B cell (primary cell): ENCODE results near the gene RSPO4. TPM values are rescaled to one million over a fixed set of nuclear protein-coding genes. Genes with fewer than 3 reads are reported as not detected.

ENCODE experiments used
- ATAC-seq: fragments of 200-7000 bp; cut with Tn5 transposase; one replicate; pipeline ENCODE4 v1.10.0; 2021; ENCODE audit warnings: low read depth, mild to moderate bottlenecking, moderate number of reproducible peaks, moderate library complexity
- CTCF ChIA-PET: fragments of 350-600 bp; sonication (Branson Sonifier 250); formaldehyde crosslinking; loops from one replicate; lab custom pipeline; 2021; ENCODE audit warnings: antibody characterized with exemption, inconsistent platforms; lab: Charles Lee
- POLR2A ChIA-PET: fragments of 350-600 bp; sonication (Branson Sonifier 250); formaldehyde crosslinking; loops from one replicate; lab custom pipeline; 2021; ENCODE audit warnings: antibody characterized with exemption; lab: Charles Lee
- DNase-seq: peaks from one replicate; pipeline ENCODE4 v3.0.0; 2013
- H2AFZ ChIP-seq: 2 replicates; pipeline ENCODE4 v1.6.1; 2012; ENCODE audit warnings: mild to moderate bottlenecking, low read depth, low read length; ENCODE audit not compliant: insufficient read depth, poor library complexity, severe bottlenecking
- H3K27ac ChIP-seq, 2 donors: 1 replicate in 1 of 2; 2 replicates in 1 of 2; pipeline ENCODE4 v1.5.1; 2012 to 2013; ENCODE audit warnings: low read length in 2 of 2, mild to moderate bottlenecking in 2 of 2, moderate library complexity in 1 of 2
- H3K27me3 ChIP-seq, 4 experiments: fragments of 200-600 bp in 1 of 4; sonication (generic) in 1 of 4; replicated peaks in 1 of 4; 1 replicate in 2 of 4; 2 replicates in 2 of 4; pipeline versions ENCODE4 v1.6.1 to v1.7.0; 2013 to 2016; ENCODE audit warnings: low read length in 3 of 4, mild to moderate bottlenecking in 2 of 4, mixed read lengths in 1 of 4, moderate library complexity in 1 of 4; ENCODE audit not compliant: insufficient read depth in 4 of 4, control insufficient read depth in 3 of 4; ENCODE audit errors: control extremely low read depth in 1 of 4
- H3K36me3 ChIP-seq, 2 experiments: replicated peaks in 1 of 2; 1 replicate in 1 of 2; 2 replicates in 1 of 2; pipeline versions ENCODE4 v1.6.1 to v1.7.1; 2013; ENCODE audit warnings: low read length in 1 of 2; ENCODE audit not compliant: insufficient read depth in 2 of 2, control insufficient read depth in 1 of 2; ENCODE audit errors: control extremely low read depth in 1 of 2, extremely low read depth in 1 of 2
- H3K4me1 ChIP-seq, 2 donors: fragments of 200-600 bp in 1 of 2; sonication (generic) in 1 of 2; 1 replicate in 1 of 2; 2 replicates in 1 of 2; pipeline versions ENCODE4 v1.5.1 to v1.6.1; 2013 to 2017; ENCODE audit warnings: low read length in 2 of 2; ENCODE audit not compliant: control insufficient read depth in 2 of 2, insufficient read depth in 2 of 2
- H3K4me2 ChIP-seq: replicated peaks from 2 replicates; pipeline ENCODE3; 2012; ENCODE audit warnings: mild to moderate bottlenecking, low read depth, low read length; ENCODE audit not compliant: poor library complexity, severe bottlenecking
- H3K4me3 ChIP-seq, 5 experiments: fragments of 200-600 bp in 1 of 5; sonication (generic) in 1 of 5; 1 replicate in 3 of 5; 2 replicates in 2 of 5; pipeline versions ENCODE4 v1.5.1 to v1.7.0; 2011 to 2016; ENCODE audit warnings: low read length in 4 of 5, mild to moderate bottlenecking in 4 of 5, low read depth in 2 of 5, control low read depth in 1 of 5, moderate library complexity in 1 of 5; ENCODE audit not compliant: insufficient read depth in 1 of 5; ENCODE audit errors: control extremely low read depth in 1 of 5, extremely low read depth in 1 of 5
- H3K79me2 ChIP-seq: fragments of 200-600 bp; sonication (generic); one replicate; pipeline ENCODE4 v1.6.0; 2016; ENCODE audit warnings: low read length; ENCODE audit not compliant: control insufficient read depth, insufficient read depth
- H3K9ac ChIP-seq: fragments of 200-600 bp; sonication (generic); 2 replicates; pipeline ENCODE4 v1.6.1; 2017; ENCODE audit warnings: mild to moderate bottlenecking, low read length, moderate library complexity
- H3K9me3 ChIP-seq, 3 donors: one replicate each; pipeline versions ENCODE4 v1.6.1 to v1.7.1; 2013; ENCODE audit warnings: low read length in 2 of 3; ENCODE audit not compliant: control insufficient read depth in 2 of 3, insufficient read depth in 1 of 3; ENCODE audit errors: control extremely low read depth in 1 of 3
- H4K20me1 ChIP-seq: 2 replicates; pipeline ENCODE4 v1.6.0; 2012; ENCODE audit warnings: mild to moderate bottlenecking, low read length; ENCODE audit not compliant: insufficient read depth, control insufficient read depth, poor library complexity, severe bottlenecking
- H3K27ac Mint-ChIP-seq: one replicate; pipeline ENCODE4 v1.8.0; 2021; ENCODE audit warnings: mixed read lengths
- H3K27me3 Mint-ChIP-seq: one replicate; pipeline ENCODE4 v1.8.0; 2021; ENCODE audit warnings: mixed read lengths
- H3K4me1 Mint-ChIP-seq: one replicate; pipeline ENCODE4 v1.8.0; 2021; ENCODE audit warnings: mixed read lengths
- H3K4me3 Mint-ChIP-seq: one replicate; pipeline ENCODE4 v1.8.0; 2021; ENCODE audit warnings: mixed read lengths
- H3K9me3 Mint-ChIP-seq: one replicate; pipeline ENCODE4 v1.8.0; 2022; ENCODE audit warnings: mixed read lengths; ENCODE audit not compliant: insufficient read depth
- EZH2 ChIP-seq: IDR thresholded peaks from 2 replicates; pipeline ENCODE4 v1.6.1; 2012; ENCODE audit warnings: borderline replicate concordance, low read depth, mild to moderate bottlenecking, moderate library complexity, low read length; ENCODE audit not compliant: insufficient read depth, poor library complexity, severe bottlenecking
- WGBS: methylation state at CpG from one replicate; pipeline ENCODE4 v1.1.5; 2013; ENCODE audit warnings: missing lambda C conversion rate; ENCODE audit not compliant: insufficient coverage; 5-methylcytosine and 5-hydroxymethylcytosine counted together
- intact Hi-C: fragments of 100-400 bp; cut with micrococcal nuclease; formaldehyde crosslinking; loops from one replicate; pipeline ENCODE4 v1.10.0; 2022
- polyA plus RNA-seq: library from polyadenylated mRNA; depleted of rRNA; stranded (reverse); fragments of >200 nt; gene quantifications from 2 replicates; pipeline ENCODE4 v1.2.3, GENCODE V29; 2012
- total RNA-seq, 2 donors: library from RNA; stranded (reverse); fragments of 120-200 nt in 1 of 2; gene quantifications; 1 replicate in 1 of 2; 2 replicates in 1 of 2; pipeline versions ENCODE4 v1.2.3 to v1.2.4, GENCODE V29; 2013 to 2022
- TF ChIP-seq, protein P1 (sequence below): fragments of 200-600 bp; IDR thresholded peaks from one replicate; pipeline ENCODE4 v1.8.0; 2022; ENCODE audit warnings: antibody characterized with exemption, mild to moderate bottlenecking

Gene RSPO4
- total and polyA plus RNA-seq, 2 donors (not counting 1 experiment from before 2014, with no cell fraction given) = 0.04 to 0.37 TPM

DNA sequence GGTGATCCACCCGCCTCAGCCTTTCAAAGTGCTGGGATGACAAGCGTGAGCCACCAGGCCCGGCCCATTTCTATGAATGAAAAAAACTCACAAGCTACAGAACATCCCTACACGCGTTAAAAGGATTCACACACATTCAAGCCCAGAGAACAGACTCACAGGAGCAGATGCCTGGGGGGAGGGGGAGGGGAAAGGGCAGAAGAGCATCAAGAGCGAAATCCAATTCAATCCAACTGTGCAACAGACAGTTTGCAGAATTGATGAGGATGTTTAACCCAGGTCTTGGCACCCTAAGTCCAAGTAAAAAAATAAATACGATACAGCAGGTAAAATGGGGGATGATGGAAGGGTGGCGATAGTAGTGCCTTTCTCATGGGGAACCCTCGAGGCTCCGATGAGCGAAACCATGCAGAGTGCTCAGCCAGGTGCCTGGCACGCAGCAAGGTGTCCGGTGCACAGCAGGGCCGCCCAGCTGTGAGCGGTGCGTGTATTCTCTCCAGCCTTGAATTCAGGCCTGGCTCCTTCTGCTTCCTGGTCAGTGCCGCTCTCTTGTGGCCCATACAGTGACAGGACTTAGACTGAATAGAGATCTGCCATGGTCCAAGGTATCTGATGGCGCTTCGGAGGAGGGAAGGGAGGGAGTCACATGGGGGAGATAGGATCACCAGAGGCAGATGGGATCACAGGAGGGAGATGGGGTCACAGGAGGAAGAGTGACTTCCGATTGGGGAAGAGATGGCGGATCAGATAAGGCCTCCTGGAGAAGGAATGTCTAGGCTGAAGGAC lies 50.5 kb downstream of the RSPO4 start:
- ChIA-PET POLR2A (no interaction called here), CTCF (interaction anchor here (3.1 kb wide), 1 partner anchor 135 kb away, joined by 15 read pairs; no protein-coding TSS in a partner anchor)
- Histone ChIP-seq H3K79me2 (no peaks in the 10 kb centered on the region), H3K4me2 (no peak overlapping the region), H3K36me3 (no peaks in the 10 kb centered on the region), H3K27me3 (peaks cover 0 to 14% (median 1%) of the 10 kb centered on the region in 4 experiments), H4K20me1 (no peaks in the 10 kb centered on the region), H3K4me1 (peaks cover 4% of the 10 kb centered on the region in 2 donors), H3K27ac (no peak overlapping the region), H3K4me3 (no peak overlapping the region), H2AFZ (no peak overlapping the region), H3K9me3 (peaks cover 0 to 10% (median 0%) of the 10 kb centered on the region in 3 donors), H3K9ac (no peak overlapping the region)
- 89% methylated on average over 19 of the region's 21 CpGs for WGBS
- peaks cover 55% of the 10 kb centered on the region for H3K27me3 Mint-ChIP-seq
- no peaks in the 10 kb centered on the region for H3K9me3 Mint-ChIP-seq
- DNase-seq (no peak), ATAC-seq (no peak)
- H3K4me3 Mint-ChIP-seq = no peak overlapping the region
- intact Hi-C loops = no loop called here
- H3K27ac Mint-ChIP-seq = no peak overlapping the region
- H3K4me1 Mint-ChIP-seq = peaks cover 2% of the 10 kb centered on the region
- TF ChIP-seq EZH2 = no peak
- TF ChIP-seq, protein P1, sequence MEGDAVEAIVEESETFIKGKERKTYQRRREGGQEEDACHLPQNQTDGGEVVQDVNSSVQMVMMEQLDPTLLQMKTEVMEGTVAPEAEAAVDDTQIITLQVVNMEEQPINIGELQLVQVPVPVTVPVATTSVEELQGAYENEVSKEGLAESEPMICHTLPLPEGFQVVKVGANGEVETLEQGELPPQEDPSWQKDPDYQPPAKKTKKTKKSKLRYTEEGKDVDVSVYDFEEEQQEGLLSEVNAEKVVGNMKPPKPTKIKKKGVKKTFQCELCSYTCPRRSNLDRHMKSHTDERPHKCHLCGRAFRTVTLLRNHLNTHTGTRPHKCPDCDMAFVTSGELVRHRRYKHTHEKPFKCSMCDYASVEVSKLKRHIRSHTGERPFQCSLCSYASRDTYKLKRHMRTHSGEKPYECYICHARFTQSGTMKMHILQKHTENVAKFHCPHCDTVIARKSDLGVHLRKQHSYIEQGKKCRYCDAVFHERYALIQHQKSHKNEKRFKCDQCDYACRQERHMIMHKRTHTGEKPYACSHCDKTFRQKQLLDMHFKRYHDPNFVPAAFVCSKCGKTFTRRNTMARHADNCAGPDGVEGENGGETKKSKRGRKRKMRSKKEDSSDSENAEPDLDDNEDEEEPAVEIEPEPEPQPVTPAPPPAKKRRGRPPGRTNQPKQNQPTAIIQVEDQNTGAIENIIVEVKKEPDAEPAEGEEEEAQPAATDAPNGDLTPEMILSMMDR = no peak

DNA sequence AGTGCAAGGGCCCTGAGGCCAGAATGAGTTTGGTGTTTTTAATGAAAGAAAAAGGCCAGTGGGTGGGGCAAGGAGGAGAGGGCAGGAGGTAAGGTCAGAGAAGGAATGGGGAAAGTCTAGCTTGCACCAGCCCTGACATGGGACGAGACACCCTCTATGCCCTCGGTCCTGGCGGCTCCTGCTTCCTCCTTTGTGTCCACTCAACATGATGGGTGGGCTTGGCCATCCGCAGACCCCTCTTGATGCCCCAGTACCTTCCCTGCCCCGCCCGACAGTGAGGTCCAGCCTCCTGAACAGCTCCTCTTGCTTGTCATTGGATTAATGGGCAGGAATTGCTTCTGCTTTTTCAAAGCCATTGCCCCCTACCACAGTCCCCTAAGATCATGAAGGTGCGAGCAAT lies 52.4 kb downstream of the RSPO4 start:
- Histone ChIP-seq H3K4me3 (no peak overlapping the region), H2AFZ (no peak overlapping the region), H3K4me2 (no peak overlapping the region), H3K36me3 (no peaks in the 10 kb centered on the region), H4K20me1 (no peaks in the 10 kb centered on the region), H3K27me3 (peaks cover 0 to 2% (median 0%) of the 10 kb centered on the region in 4 experiments), H3K9me3 (peaks cover 0 to 7% (median 0%) of the 10 kb centered on the region in 3 donors), H3K27ac (no peak overlapping the region), H3K9ac (no peak overlapping the region), H3K4me1 (no peaks in the 10 kb centered on the region), H3K79me2 (no peaks in the 10 kb centered on the region)
- ChIA-PET POLR2A (no interaction called here), CTCF (no interaction called here)
- DNase-seq = no peak
- intact Hi-C loops = no loop called here
- no peak overlapping the region for H3K27ac Mint-ChIP-seq
- ATAC-seq = no peak
- H3K27me3 Mint-ChIP-seq = peaks cover 48% of the 10 kb centered on the region
- H3K9me3 Mint-ChIP-seq = no peaks in the 10 kb centered on the region
- no peaks in the 10 kb centered on the region for H3K4me1 Mint-ChIP-seq
- TF ChIP-seq, protein P1 = no peak
- no peak for TF ChIP-seq EZH2
- 71% methylated on average over 3 of the region's 7 CpGs for WGBS
- no peak overlapping the region for H3K4me3 Mint-ChIP-seq
